NCI-H748 treated with DMSO at 0.1 percent for 48 hours (cell line): ENCODE results near the gene PGBD1.

Experiments
- DNase-seq: peaks from one replicate; lab custom pipeline; 2025; lab: John Stamatoyannopoulos, UW

The PGBD1 gene

GRCh38 chr6:28335564-28336283, 54.4 kb downstream of the PGBD1 start, which contains the start of gene ZSCAN31:
TSS of gene ZSCAN31 (minus strand) at chr6:28336148. CDS start at chr6:28329683, 6,465 bp downstream.
- DNase-seq: peak; percentile 91

- DNase-seq: no peak
These were observed 55.1 kb downstream of the PGBD1 start for GRCh38 chr6:28336284-28337120.

GRCh38 chr6:28337121-28337520, 55.7 kb downstream of the PGBD1 start:
- DNase-seq: no peak

- no peak for DNase-seq
These were observed 59.1 kb downstream of the PGBD1 start for GRCh38 chr6:28340310-28341095.

- no peak for DNase-seq
These were observed 62.7 kb downstream of the PGBD1 start for GRCh38 chr6:28343898-28344677.

GRCh38 chr6:28345201-28345600, 63.8 kb downstream of the PGBD1 start:
- no peak for DNase-seq

GRCh38 chr6:28347119-28347518, 65.7 kb downstream of the PGBD1 start:
- no peak for DNase-seq

GRCh38 chr6:28349344-28349891, 68.0 kb downstream of the PGBD1 start:
- no peak for DNase-seq

- peak; percentile 89 for DNase-seq
These were observed 68.7 kb downstream of the PGBD1 start, which contains the start of gene ZKSCAN3 for GRCh38 chr6:28349892-28350737. TSS of gene ZKSCAN3 (plus strand) at chr6:28349947. CDS start at chr6:28359587, 9,640 bp downstream.

- DNase-seq: no peak
These were observed 69.7 kb downstream of the PGBD1 start for GRCh38 chr6:28351087-28351486.

GRCh38 chr6:28351493-28351925, 70.1 kb downstream of the PGBD1 start:
- DNase-seq: no peak
